HG03342 (cell line): ENCODE measurements around the gene FOXO3.
A peak's percentile ranks its signal among the peaks of the same experiment; 100 is the strongest.

ENCODE experiments used
- ATAC-seq: cut with Tn5 transposase; IDR thresholded peaks from one replicate; pipeline ENCODE4 v1.9.1; 2021; ENCODE audit warnings: mild to moderate bottlenecking, moderate library complexity; ENCODE audit not compliant: unreplicated experiment

FOXO3 gene

GRCh38 chr6:108574457-108575141 lies 13.9 kb downstream of the FOXO3 start:
- ATAC-seq, result no peak

- ATAC-seq, result no peak
Measured at GRCh38 chr6:108575905-108576494, 15.3 kb downstream of the FOXO3 start.

- no peak for ATAC-seq
Measured at GRCh38 chr6:108576709-108577108, 16.0 kb downstream of the FOXO3 start.

- no peak for ATAC-seq
Measured at GRCh38 chr6:108578166-108578565, 17.4 kb downstream of the FOXO3 start.

- no peak for ATAC-seq
Measured at GRCh38 chr6:108578595-108579327, 18.0 kb downstream of the FOXO3 start.

GRCh38 chr6:108579328-108579721 lies 18.6 kb downstream of the FOXO3 start:
- no peak for ATAC-seq

GRCh38 chr6:108580646-108581045 lies 19.9 kb downstream of the FOXO3 start:
- no peak for ATAC-seq

GRCh38 chr6:108581237-108581931 lies 20.7 kb downstream of the FOXO3 start:
- no peak for ATAC-seq

- ATAC-seq, result no peak
Measured at GRCh38 chr6:108581932-108582475, 21.3 kb downstream of the FOXO3 start.

- no peak for ATAC-seq
Measured at GRCh38 chr6:108582618-108583017, 21.9 kb downstream of the FOXO3 start.

GRCh38 chr6:108584323-108584722 lies 23.6 kb downstream of the FOXO3 start:
- ATAC-seq, result no peak

GRCh38 chr6:108585359-108585758 lies 24.6 kb downstream of the FOXO3 start:
- no peak for ATAC-seq

- ATAC-seq, result no peak
Measured at GRCh38 chr6:108585921-108586536, 25.3 kb downstream of the FOXO3 start.

- ATAC-seq, result no peak
Measured at GRCh38 chr6:108587258-108588059, 26.7 kb downstream of the FOXO3 start.

- no peak for ATAC-seq
Measured at GRCh38 chr6:108588586-108588985, 27.9 kb downstream of the FOXO3 start.

GRCh38 chr6:108589244-108589791 lies 28.6 kb downstream of the FOXO3 start:
- ATAC-seq, result no peak

GRCh38 chr6:108591040-108591816 lies 30.5 kb downstream of the FOXO3 start:
- no peak for ATAC-seq

- peak; percentile 87 for ATAC-seq
Measured at GRCh38 chr6:108592371-108593337, 31.9 kb downstream of the FOXO3 start.
